ENCODE data around the gene ZNF860.

The ZNF860 gene

GRCh38 chr3:31947671-31948091, 33.9 kb upstream of the ZNF860 start:
- Histone ChIP-seq H3K27ac (no peak overlapping the region), H3K36me3 (no peaks in the 10 kb centered on the region), H3K4me3 (ENCODE audit: low read depth, low read length) (no peak overlapping the region), H3K27me3 (ENCODE audit: insufficient read depth, low read depth, severe bottlenecking) (no peaks in the 10 kb centered on the region), H3K9me3 (ENCODE audit: severe bottlenecking) (no peaks in the 10 kb centered on the region)
- DNase-seq = no peak
- TF ChIP-seq CTCF (IDR thresholded peaks at IDR 0.05; ENCODE audit: low read depth, low read length) = no peak

- no peak for TF ChIP-seq CTCF (IDR thresholded peaks at IDR 0.05; ENCODE audit: low read depth, low read length)
- H3K27me3 ChIP-seq (ENCODE audit: insufficient read depth, low read depth, severe bottlenecking) = no peaks in the 10 kb centered on the region
- no peak overlapping the region for H3K27ac ChIP-seq
- no peak overlapping the region for H3K4me3 ChIP-seq (ENCODE audit: low read depth, low read length)
- no peaks in the 10 kb centered on the region for H3K36me3 ChIP-seq
- no peaks in the 10 kb centered on the region for H3K9me3 ChIP-seq (ENCODE audit: severe bottlenecking)
- DNase-seq = no peak
These were observed 33.3 kb upstream of the ZNF860 start for GRCh38 chr3:31948280-31948679.

GRCh38 chr3:31952205-31952604, 29.3 kb upstream of the ZNF860 start:
- Histone ChIP-seq H3K4me3 (ENCODE audit: low read depth, low read length) (no peak overlapping the region), H3K9me3 (ENCODE audit: severe bottlenecking) (peaks cover 4% of the 10 kb centered on the region), H3K27me3 (ENCODE audit: insufficient read depth, low read depth, severe bottlenecking) (no peaks in the 10 kb centered on the region), H3K36me3 (no peaks in the 10 kb centered on the region), H3K27ac (no peak overlapping the region)
- TF ChIP-seq CTCF (IDR thresholded peaks at IDR 0.05; ENCODE audit: low read depth, low read length) = no peak
- no peak for DNase-seq

GRCh38 chr3:31953091-31953490, 28.5 kb upstream of the ZNF860 start:
- no peaks in the 10 kb centered on the region for H3K36me3 ChIP-seq
- no peak overlapping the region for H3K4me3 ChIP-seq (ENCODE audit: low read depth, low read length)
- no peak overlapping the region for H3K27ac ChIP-seq
- no peak for DNase-seq
- peaks cover 4% of the 10 kb centered on the region for H3K9me3 ChIP-seq (ENCODE audit: severe bottlenecking)
- no peaks in the 10 kb centered on the region for H3K27me3 ChIP-seq (ENCODE audit: insufficient read depth, low read depth, severe bottlenecking)
- no peak for TF ChIP-seq CTCF (IDR thresholded peaks at IDR 0.05; ENCODE audit: low read depth, low read length)

GRCh38 chr3:31953636-31954035, 27.9 kb upstream of the ZNF860 start:
- Histone ChIP-seq H3K36me3 (no peaks in the 10 kb centered on the region), H3K27me3 (ENCODE audit: insufficient read depth, low read depth, severe bottlenecking) (no peaks in the 10 kb centered on the region), H3K9me3 (ENCODE audit: severe bottlenecking) (peaks cover 4% of the 10 kb centered on the region), H3K4me3 (ENCODE audit: low read depth, low read length) (no peak overlapping the region), H3K27ac (no peak overlapping the region)
- TF ChIP-seq CTCF (IDR thresholded peaks at IDR 0.05; ENCODE audit: low read depth, low read length) = no peak
- no peak for DNase-seq

- no peak for TF ChIP-seq CTCF (IDR thresholded peaks at IDR 0.05; ENCODE audit: low read depth, low read length)
- DNase-seq = no peak
- H3K4me3 ChIP-seq (ENCODE audit: low read depth, low read length) = no peak overlapping the region
These were observed 26.0 kb upstream of the ZNF860 start for GRCh38 chr3:31955581-31955980.

More at GRCh38 chr3:31955581-31955980, 26.0 kb upstream of the ZNF860 start:
- Histone ChIP-seq H3K9me3 (ENCODE audit: severe bottlenecking) (peaks cover 4% of the 10 kb centered on the region), H3K27me3 (ENCODE audit: insufficient read depth, low read depth, severe bottlenecking) (no peaks in the 10 kb centered on the region), H3K27ac (no peak overlapping the region), H3K36me3 (no peaks in the 10 kb centered on the region)

All from WERI-Rb-1 (cell line).